Lung (tissue), 10 donors: Measurements from ENCODE around the gene PSG1. TPM values are rescaled to one million over a fixed set of nuclear protein-coding genes. Genes with fewer than 3 reads are reported as not detected.
"Not testable (repeated sequence)": the region's sequence is repeated elsewhere in the genome, so short reads cannot be mapped to it uniquely, and the experiment has no call there.

Experiments
- ATAC-seq: fragments of 200-7000 bp; cut with Tn5 transposase; one replicate; pipeline ENCODE4 v1.9.1; 2020; ENCODE audit warnings: moderate number of reproducible peaks; ENCODE audit not compliant: insufficient read depth, low FRiP score
- DNase-seq, 3 donors: peaks; one replicate each; pipeline ENCODE4 v3.0.0-alpha.2; 2013 to 2017
- H3K27ac ChIP-seq, 2 donors: one replicate each; pipeline ENCODE4 v1.5.1; 2013; ENCODE audit warnings: mild to moderate bottlenecking in 2 of 2, moderate library complexity in 2 of 2, control low read depth in 1 of 2, inconsistent platforms in 1 of 2, low read depth in 1 of 2, low read length in 1 of 2
- H3K27me3 ChIP-seq, 3 donors: one replicate each; pipeline ENCODE4 v1.5.1; 2013; ENCODE audit warnings: low read length in 2 of 3; ENCODE audit not compliant: control insufficient read depth in 3 of 3, insufficient read depth in 3 of 3
- H3K36me3 ChIP-seq, 4 donors: one replicate each; pipeline ENCODE4 v1.5.1; 2013; ENCODE audit warnings: low read length in 4 of 4, mild to moderate bottlenecking in 1 of 4, moderate library complexity in 1 of 4; ENCODE audit not compliant: control insufficient read depth in 4 of 4, insufficient read depth in 4 of 4
- H3K4me1 ChIP-seq, 5 donors: one replicate each; pipeline ENCODE4 v1.5.1; 2013; ENCODE audit warnings: low read length in 5 of 5, mild to moderate bottlenecking in 2 of 5, moderate library complexity in 1 of 5; ENCODE audit not compliant: control insufficient read depth in 5 of 5, insufficient read depth in 5 of 5
- H3K4me3 ChIP-seq: one replicate; pipeline ENCODE4 v1.5.1; 2013; ENCODE audit warnings: mild to moderate bottlenecking, control low read depth, moderate library complexity
- H3K9ac ChIP-seq, 2 donors: one replicate each; pipeline ENCODE4 v1.5.1; 2013; ENCODE audit warnings: low read length in 2 of 2, control low read depth in 1 of 2; ENCODE audit not compliant: insufficient read depth in 1 of 2
- H3K9me3 ChIP-seq, 4 donors: one replicate each; pipeline ENCODE4 v1.5.1; 2013; ENCODE audit warnings: low read length in 3 of 4, mild to moderate bottlenecking in 1 of 4, moderate library complexity in 1 of 4; ENCODE audit not compliant: control insufficient read depth in 4 of 4, insufficient read depth in 3 of 4
- WGBS, 2 donors: extraction: QIAGEN DNeasy Blood & Tissue Kit; methylation state at CpG; one replicate each; pipeline ENCODE4 v1.1.7; 2013; 5-methylcytosine and 5-hydroxymethylcytosine counted together
- polyA plus RNA-seq, 2 donors: library from polyadenylated mRNA; stranded (reverse); fragments of 200-250 nt; gene quantifications; one replicate each; pipeline ENCODE4 v1.2.1, GENCODE V29; 2013
- total RNA-seq, 2 donors: library from RNA; depleted of rRNA in 1 of 2; stranded (reverse); fragments of >200 nt in 1 of 2; gene quantifications; one replicate each; pipeline ENCODE4 v1.2.1, GENCODE V29; 2014 to 2021
- donor health status: Bipolar disorder and iron deficiency.
- donor health status: healthy.
- donor health status: DM: yes; HTN: yes; CAD: no.

Gene PSG1
- total and polyA plus RNA-seq, 4 donors, result not detected

DNA sequence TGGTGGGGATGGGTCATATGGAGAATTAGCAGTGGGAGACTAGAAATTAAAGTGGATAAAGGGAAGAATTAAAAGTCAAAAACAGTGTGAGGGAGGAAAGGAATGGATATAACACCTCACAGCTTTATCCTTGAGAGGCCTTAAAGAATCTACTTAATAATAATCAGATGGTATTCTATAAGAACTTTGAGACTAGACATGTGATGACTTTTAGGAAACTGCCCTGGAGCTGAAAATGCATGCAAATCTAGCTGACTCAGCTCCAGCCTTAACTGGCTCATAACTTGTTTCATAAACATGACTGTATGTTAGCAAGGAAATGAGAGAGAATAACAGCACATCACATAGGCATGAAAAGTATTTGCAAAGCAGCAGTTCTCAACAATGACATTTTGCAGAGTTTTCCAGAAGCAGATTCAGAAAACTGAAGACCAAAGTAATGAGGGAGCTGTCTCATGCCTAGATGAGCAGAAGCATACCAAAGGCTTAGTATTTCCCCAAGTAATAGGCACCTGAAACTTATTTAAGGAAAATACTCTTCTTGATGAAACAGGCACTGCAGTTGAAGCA, 8.4 kb upstream of the PSG1 start:
- H3K36me3 ChIP-seq, H3K4me3 ChIP-seq, DNase-seq, H3K9ac ChIP-seq, H3K27ac ChIP-seq, H3K9me3 ChIP-seq, ATAC-seq, H3K4me1 ChIP-seq, H3K27me3 ChIP-seq: not testable (repeated sequence)

DNA sequence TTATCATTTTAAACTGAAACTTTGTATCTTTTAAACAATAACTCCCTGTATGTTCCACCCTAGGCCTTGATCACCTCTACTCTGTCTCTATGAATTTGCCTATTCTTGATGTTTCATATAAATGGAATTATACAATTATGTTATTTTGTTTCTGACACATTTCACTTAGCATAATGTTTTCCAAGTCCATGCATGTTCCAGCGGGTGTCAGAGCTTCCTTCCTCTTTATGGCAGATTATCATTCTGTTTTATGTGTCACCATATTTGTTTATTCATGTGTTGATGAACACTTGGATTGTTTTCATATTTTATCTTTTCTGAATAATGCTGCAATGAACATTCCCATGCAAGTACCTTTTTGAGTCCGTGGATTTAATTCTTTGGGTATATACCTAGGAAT, 3.2 kb upstream of the PSG1 start:
- 65 to 76% methylated on average over 2 of the region's 2 CpGs for WGBS, 2 donors
- H3K4me3 ChIP-seq, DNase-seq, ATAC-seq, H3K4me1 ChIP-seq, H3K27ac ChIP-seq, H3K9me3 ChIP-seq, H3K36me3 ChIP-seq, H3K9ac ChIP-seq, H3K27me3 ChIP-seq: not testable (repeated sequence)

DNA sequence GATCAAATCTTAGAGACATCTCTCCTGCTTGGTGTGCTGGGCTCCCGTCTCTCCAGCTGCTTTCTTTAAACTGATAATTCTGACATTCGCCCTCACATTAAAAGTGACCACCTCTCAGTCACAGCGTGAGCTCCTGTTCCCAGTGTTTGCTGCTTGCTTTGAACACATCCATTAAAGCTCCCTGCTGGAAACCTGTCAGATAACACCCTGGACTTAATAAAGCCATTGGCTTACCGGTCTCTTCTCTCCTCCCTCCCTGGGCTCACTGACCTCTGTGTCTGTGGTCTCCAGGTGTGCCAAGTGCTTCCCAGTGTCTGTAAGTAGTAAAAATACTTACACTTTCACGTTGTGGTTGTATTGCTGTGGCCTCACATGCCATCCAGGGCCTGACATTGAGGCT, 2.5 kb upstream of the PSG1 start:
- H3K9me3 ChIP-seq, H3K27me3 ChIP-seq, H3K9ac ChIP-seq, H3K4me3 ChIP-seq, DNase-seq, H3K36me3 ChIP-seq, ATAC-seq, H3K27ac ChIP-seq, H3K4me1 ChIP-seq: not testable (repeated sequence)
- WGBS, 2 donors, result 45 to 66% methylated on average over 5 of the region's 5 CpGs

DNA sequence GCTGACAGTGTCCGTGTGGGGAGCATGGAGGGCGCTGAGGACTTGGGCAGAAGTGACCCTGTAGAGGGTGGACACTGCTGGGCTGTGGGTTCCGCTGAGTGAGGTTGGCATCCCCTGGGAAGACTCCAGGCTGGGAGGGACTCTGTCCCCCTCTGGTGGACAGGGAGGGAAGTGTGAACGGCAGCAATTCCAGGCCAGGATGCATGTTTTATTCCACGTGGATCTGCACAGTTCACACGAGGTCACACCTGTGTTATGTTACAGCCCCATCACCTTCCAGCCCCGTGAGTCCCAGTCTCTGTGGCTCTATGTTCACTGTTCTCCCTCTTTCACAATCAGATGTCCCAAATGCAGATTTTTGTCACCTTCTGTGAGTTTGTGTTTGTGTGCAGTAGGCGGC, 1.8 kb upstream of the PSG1 start:
- 58 to 67% methylated on average over 8 of the region's 8 CpGs for WGBS, 2 donors
- not testable (repeated sequence) for H3K27ac ChIP-seq, H3K4me3 ChIP-seq, H3K9me3 ChIP-seq, DNase-seq, ATAC-seq, H3K27me3 ChIP-seq, H3K9ac ChIP-seq, H3K36me3 ChIP-seq, H3K4me1 ChIP-seq

DNA sequence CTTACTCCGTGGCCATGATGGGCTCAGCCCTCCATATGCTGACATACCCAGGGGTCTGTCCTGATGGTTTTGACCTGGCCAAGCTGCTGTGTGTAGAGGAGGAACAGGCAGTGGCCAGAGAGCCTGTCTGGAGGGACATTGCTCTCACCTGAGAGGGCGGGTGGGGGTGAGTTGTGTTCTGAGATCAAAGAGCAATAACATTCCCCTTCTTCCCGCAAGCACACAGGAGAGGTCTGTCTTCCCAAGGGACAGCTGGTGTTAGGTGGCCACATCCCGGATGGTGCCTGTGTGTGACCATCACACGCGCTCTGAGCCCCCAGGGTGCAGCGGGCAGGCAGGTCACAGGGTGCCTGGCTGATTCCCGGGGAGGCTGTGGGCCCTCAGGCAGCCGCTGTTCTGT, 1.1 kb upstream of the PSG1 start:
- H3K36me3 ChIP-seq, H3K27me3 ChIP-seq, H3K9ac ChIP-seq, H3K9me3 ChIP-seq, H3K4me1 ChIP-seq, H3K27ac ChIP-seq, DNase-seq, H3K4me3 ChIP-seq, ATAC-seq: not testable (repeated sequence)
- WGBS, 2 donors, result 82 to 86% methylated on average over 8 to 9 of the region's 9 CpGs

DNA sequence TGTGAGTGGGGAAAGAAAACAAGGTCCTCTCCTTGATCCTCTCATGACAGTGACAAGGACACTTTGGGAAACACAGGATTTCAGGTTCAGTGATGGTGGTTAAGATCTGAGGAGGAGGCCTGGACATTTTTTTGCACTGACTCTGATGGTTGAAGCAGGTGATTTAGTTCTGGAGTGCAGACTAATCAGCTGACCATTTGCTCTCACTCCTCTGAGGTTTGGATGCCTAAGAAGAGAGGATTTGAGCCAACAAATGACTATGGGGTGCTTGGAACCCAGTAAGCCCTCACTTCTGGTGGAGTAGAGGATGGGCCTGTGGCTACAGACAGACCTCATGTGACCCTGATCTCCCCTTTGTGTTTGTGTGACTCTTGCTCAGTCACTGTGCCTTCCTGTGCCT, 2.9 kb downstream of the PSG1 start:
- H3K36me3 ChIP-seq, DNase-seq, H3K4me1 ChIP-seq, H3K27me3 ChIP-seq, H3K4me3 ChIP-seq, ATAC-seq, H3K9me3 ChIP-seq, H3K9ac ChIP-seq, H3K27ac ChIP-seq: not testable (repeated sequence)

DNA sequence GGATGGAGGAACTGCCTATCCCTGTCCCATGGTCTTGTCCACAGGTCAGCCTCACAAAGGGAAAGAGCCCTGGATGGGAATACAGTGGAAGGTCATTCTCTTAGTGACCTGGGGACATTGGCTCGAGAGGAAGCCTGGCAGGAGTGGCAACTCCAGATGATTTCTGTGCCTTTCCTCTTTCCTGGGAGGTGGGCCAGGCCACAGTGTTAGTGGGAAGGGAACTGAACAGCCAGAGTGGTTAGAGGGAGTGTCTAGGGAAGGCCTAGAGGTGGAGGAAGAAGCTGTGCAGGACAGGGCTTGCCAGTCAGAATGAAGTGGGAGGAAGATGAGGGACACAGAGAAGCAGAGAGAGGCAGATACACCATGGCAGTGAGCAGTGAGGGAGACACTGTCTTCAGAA, 3.6 kb downstream of the PSG1 start:
- not testable (repeated sequence) for H3K4me3 ChIP-seq
- WGBS, 2 donors, result 44 to 73% methylated on average over 1 of the region's 1 CpG

DNA sequence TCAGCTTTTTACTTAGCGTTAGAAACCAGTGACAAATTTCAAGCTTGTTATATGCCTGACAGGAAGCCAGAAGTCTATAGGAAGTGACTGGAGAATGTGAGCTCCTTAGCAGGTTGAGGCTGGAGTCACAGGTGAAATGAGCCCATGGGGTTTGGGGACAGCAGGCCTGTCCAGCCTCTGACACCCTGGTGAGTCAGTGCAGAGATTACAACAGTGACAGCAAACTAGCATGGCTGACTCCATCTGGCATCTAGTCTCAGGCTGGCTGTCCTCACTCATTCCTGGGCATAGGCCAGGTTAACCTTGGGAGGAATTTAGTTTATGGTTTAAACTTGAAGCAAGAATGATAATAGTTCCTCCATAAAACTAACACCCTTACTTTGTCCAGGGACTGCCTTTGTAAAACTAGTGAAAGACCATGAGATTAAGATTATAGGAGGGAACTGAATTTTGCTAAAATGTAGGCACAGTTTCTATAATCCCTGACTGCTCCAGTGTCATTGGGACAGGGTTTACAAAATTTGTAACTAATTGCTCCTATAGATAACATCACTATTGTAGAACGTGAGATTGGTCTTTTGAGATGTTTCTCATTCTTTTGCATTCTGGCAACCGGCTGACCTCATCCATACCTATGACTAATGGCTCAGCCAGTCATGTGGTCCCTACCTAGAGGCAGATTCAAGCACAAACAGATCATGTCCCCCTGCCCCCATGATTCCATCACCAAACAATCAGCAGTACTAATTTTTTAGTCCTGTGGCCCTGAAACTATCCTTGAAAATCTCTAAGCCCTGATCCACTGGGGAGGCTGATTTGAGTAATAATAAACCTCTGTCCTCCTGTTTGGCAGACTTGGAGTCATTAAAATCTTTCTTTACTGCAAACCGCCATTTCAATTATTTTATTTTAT, 4.4 kb downstream of the PSG1 start:
- not testable (repeated sequence) for H3K27me3 ChIP-seq, DNase-seq, H3K9ac ChIP-seq, H3K36me3 ChIP-seq, H3K9me3 ChIP-seq, ATAC-seq, H3K4me3 ChIP-seq, H3K27ac ChIP-seq, H3K4me1 ChIP-seq
- 72% methylated on average over 4 of the region's 4 CpGs for WGBS, 2 donors

More for the DNA sequence above, 3.6 kb downstream of the PSG1 start:
- not testable (repeated sequence) for H3K4me1 ChIP-seq, DNase-seq, H3K9ac ChIP-seq, H3K27ac ChIP-seq, H3K36me3 ChIP-seq, H3K9me3 ChIP-seq, ATAC-seq, H3K27me3 ChIP-seq
